ENCODE data around the gene DIPK2A.

Gene DIPK2A

DNA sequence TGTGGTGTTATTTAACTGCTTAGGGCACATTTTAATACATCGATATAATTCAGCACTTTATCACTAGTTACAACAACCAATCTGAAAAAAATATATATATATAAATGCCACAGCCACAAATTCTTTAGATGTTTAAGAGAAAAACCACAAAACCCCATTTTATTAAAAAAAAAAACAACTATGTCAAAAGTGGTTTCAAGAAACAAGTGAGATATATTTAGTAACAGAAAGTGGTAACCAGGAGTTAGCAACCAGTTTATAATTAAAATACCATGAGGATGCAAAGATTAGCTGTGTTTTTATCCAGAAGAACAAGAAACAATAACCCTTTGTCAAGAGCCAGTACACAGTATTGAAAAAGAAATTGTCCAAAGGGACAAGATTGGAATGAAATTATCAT is 14.8 kb upstream of the DIPK2A start (continued):
- TF ChIP-seq, protein P1, sequence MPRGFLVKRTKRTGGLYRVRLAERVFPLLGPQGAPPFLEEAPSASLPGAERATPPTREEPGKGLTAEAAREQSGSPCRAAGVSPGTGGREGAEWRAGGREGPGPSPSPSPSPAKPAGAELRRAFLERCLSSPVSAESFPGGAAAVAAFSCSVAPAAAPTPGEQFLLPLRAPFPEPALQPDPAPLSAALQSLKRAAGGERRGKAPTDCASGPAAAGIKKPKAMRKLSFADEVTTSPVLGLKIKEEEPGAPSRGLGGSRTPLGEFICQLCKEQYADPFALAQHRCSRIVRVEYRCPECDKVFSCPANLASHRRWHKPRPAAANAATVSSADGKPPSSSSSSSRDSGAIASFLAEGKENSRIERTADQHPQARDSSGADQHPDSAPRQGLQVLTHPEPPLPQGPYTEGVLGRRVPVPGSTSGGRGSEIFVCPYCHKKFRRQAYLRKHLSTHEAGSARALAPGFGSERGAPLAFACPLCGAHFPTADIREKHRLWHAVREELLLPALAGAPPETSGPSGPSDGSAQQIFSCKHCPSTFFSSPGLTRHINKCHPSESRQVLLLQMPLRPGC (tag by site-specific recombination; IDR thresholded peaks at IDR 0.05): no peak

DNA sequence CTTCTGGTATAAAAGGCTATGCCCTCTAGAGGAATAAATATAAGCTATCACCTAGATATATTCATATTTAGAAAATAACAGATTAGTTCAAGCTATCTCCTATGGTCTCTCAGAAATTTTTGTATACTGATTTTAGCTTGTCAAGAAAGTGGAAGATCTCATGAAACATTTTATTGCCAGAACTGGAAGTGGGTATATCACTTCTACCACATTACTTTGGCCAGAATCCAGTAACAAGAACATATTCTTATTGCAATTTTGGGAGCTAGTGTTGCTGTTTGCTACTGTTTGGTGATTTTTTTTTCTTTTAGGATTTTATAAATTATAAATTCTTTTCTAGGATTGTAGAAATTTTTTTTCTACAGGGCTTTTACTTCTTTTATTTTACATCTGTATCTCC is 14.2 kb upstream of the DIPK2A start:
- no peak overlapping the region for H3K27ac ChIP-seq (ENCODE audit: extremely low read depth, low read depth, low read length)
- no peak overlapping the region for H3K4me3 ChIP-seq (ENCODE audit: low read depth, low read length)
- no peak for TF ChIP-seq YY2 (tag by site-specific recombination; IDR thresholded peaks at IDR 0.05)
- TF ChIP-seq EGR2 (tag by site-specific recombination; IDR thresholded peaks at IDR 0.05; ENCODE audit: low read depth): no peak
- TF ChIP-seq KLF10 (tag by site-specific recombination; IDR thresholded peaks at IDR 0.05): no peak
- TF ChIP-seq ZNF16 (tag by site-specific recombination; IDR thresholded peaks at IDR 0.05; ENCODE audit: low read depth): no peak
- no peak for TF ChIP-seq ZNF266 (tag by site-specific recombination; IDR thresholded peaks at IDR 0.05; ENCODE audit: low read depth)
- TF ChIP-seq, protein P2, sequence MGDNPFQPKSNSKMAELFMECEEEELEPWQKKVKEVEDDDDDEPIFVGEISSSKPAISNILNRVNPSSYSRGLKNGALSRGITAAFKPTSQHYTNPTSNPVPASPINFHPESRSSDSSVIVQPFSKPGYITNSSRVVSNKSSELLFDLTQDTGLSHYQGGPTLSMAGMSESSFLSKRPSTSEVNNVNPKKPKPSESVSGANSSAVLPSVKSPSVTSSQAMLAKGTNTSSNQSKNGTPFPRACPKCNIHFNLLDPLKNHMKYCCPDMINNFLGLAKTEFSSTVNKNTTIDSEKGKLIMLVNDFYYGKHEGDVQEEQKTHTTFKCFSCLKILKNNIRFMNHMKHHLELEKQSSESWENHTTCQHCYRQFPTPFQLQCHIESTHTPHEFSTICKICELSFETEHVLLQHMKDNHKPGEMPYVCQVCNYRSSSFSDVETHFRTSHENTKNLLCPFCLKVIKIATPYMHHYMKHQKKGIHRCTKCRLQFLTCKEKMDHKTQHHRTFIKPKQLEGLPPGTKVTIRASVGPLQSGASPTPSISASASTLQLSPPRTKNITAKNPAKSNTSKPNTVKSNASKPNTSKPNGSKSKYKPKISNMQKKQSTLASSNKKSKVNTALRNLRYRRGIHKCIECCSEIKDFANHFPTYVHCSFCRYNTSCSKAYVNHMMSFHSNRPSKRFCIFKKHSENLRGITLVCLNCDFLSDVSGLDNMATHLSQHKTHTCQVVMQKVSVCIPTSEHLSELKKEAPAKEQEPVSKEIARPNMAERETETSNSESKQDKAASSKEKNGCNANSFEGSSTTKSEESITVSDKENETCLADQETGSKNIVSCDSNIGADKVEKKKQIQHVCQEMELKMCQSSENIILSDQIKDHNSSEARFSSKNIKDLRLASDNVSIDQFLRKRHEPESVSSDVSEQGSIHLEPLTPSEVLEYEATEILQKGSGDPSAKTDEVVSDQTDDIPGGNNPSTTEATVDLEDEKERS (tag by site-specific recombination; IDR thresholded peaks at IDR 0.05): no peak
- no peak for TF ChIP-seq ZNF626 (tag by site-specific recombination; IDR thresholded peaks at IDR 0.05)
- no peaks in the 10 kb centered on the region for H3K36me3 ChIP-seq (ENCODE audit: control insufficient read depth in 2 of 2, insufficient read depth in 1 of 2, low read length in 2 of 2)
- ChIA-PET POLR2A (interaction anchor here (1.1 kb wide), 1 partner anchor 14 kb away, joined by 7 read pairs; the partner anchor contains the start of gene DIPK2A), CTCF (interaction anchor here (0.6 to 1.2 kb wide), 3 partner anchors 15 to 182 kb away, joined by 3 to 5 read pairs (median 4); no protein-coding TSS in a partner anchor)
- H3K9me3 ChIP-seq (ENCODE audit: control insufficient read depth, insufficient read depth, low read depth, low read length): no peaks in the 10 kb centered on the region
- H3K4me1 ChIP-seq (ENCODE audit: control insufficient read depth, insufficient read depth, low read length): no peaks in the 10 kb centered on the region

DNA sequence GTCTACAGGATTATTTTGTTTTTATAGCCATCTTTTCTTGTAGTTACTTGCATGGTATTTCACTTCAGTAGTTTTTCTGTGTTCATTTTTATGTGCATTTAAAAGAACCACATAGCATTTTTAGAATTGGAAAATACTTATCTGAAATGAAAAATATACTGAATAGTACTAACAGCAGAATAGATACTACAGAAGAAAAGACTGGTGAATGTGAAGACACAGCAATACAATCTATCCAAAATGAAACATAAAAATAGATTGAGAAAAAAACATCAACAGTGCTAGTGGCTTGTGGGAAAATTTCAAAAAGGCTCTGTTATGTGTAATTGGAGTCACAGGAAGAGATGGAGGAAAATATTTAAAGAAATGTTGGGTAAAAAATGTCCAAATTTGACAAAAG is 12.7 kb upstream of the DIPK2A start:
- CTCF ChIA-PET: no interaction called here
- no peaks in the 10 kb centered on the region for H3K9me3 ChIP-seq (ENCODE audit: control insufficient read depth, insufficient read depth, low read depth, low read length)
- POLR2A ChIA-PET: no interaction called here
- no peaks in the 10 kb centered on the region for H3K4me1 ChIP-seq (ENCODE audit: control insufficient read depth, insufficient read depth, low read length)
- no peak overlapping the region for H3K27ac ChIP-seq (ENCODE audit: extremely low read depth, low read depth, low read length)
- TF ChIP-seq ZNF211 (tag by site-specific recombination; IDR thresholded peaks at IDR 0.05; ENCODE audit: low read depth) (no peak), ZNF10 (tag by site-specific recombination; IDR thresholded peaks at IDR 0.05) (no peak), PATZ1 (tag by site-specific recombination; IDR thresholded peaks at IDR 0.05) (no peak), ZNF521 (tag by site-specific recombination; IDR thresholded peaks at IDR 0.05) (no peak), ZNF544 (tag by site-specific recombination; IDR thresholded peaks at IDR 0.05) (no peak), ZNF639 (tag by site-specific recombination; IDR thresholded peaks at IDR 0.05) (no peak), ZNF843 (tag by site-specific recombination; IDR thresholded peaks at IDR 0.05) (no peak)
- H3K36me3 ChIP-seq (ENCODE audit: control insufficient read depth in 2 of 2, insufficient read depth in 1 of 2, low read length in 2 of 2): no peaks in the 10 kb centered on the region
- H3K4me3 ChIP-seq (ENCODE audit: low read depth, low read length): no peak overlapping the region
